HepG2 (cell line): ENCODE measurements around the gene WIPF2. TPM values are rescaled to one million over a fixed set of nuclear protein-coding genes. Genes with fewer than 3 reads are reported as not detected.

Experiments
- BRCA1 ChIP-seq: sonication (generic); formaldehyde crosslinking; IDR thresholded peaks from 2 replicates; pipeline ENCODE4 v1.4.0; 2020; ENCODE audit warnings: missing genetic modification reagents
- LRRFIP1 ChIP-seq: sonication (generic); formaldehyde crosslinking; conservative IDR thresholded peaks from 2 replicates; pipeline ENCODE4 v1.4.0; 2020; ENCODE audit warnings: missing genetic modification reagents
- MIER2 ChIP-seq: IDR thresholded peaks from 2 replicates; pipeline ENCODE4 v1.6.1; 2016; ENCODE audit warnings: missing biosample characterization, missing genetic modification reagents
- SIN3A ChIP-seq: IDR thresholded peaks from 2 replicates; pipeline ENCODE4 v1.6.1; 2011; ENCODE audit warnings: low read depth, mild to moderate bottlenecking, control low read depth, low read length, borderline replicate concordance
- ZFP1 ChIP-seq: IDR thresholded peaks from 2 replicates; pipeline ENCODE4 v1.6.1; 2016
- ZNF318 ChIP-seq: sonication (generic); formaldehyde crosslinking; IDR thresholded peaks from 2 replicates; pipeline ENCODE4 v1.4.0; 2020; ENCODE audit warnings: mild to moderate bottlenecking, missing genetic modification reagents
- ZNF687 ChIP-seq: sonication (generic); formaldehyde crosslinking; IDR thresholded peaks from 2 replicates; pipeline ENCODE4 v1.5.1; 2020; ENCODE audit warnings: mild to moderate bottlenecking, missing genetic modification reagents, moderate library complexity
- ZNF749 ChIP-seq: sonication (generic); formaldehyde crosslinking; IDR thresholded peaks from 2 replicates; pipeline ENCODE4 v1.8.0; 2022; ENCODE audit warnings: mild to moderate bottlenecking, missing genetic modification reagents, moderate library complexity, borderline replicate concordance
- polyA plus RNA-seq, 8 experiments: library from polyadenylated mRNA; depleted of rRNA in 3 of 8; stranded (reverse) in 7 of 8; unstranded in 1 of 8; fragments of >200 nt; fragmentation: Illumina TruSeq in 4 of 8; extraction: Trizol in 4 of 8; gene quantifications; 2 replicates each; pipeline versions ENCODE4 v1.2.1 to v1.2.3, GENCODE V29; 2011 to 2016; ENCODE audit warnings: low read depth in 4 of 8, missing spikeins in 1 of 8, mixed read lengths in 1 of 8; ENCODE audit not compliant: insufficient read depth in 1 of 8
- total RNA-seq, 5 experiments: library from RNA; depleted of rRNA; stranded (reverse); fragments of >200 nt; fragmentation: Illumina TruSeq; extraction: Trizol; gene quantifications; 2 replicates each; pipeline ENCODE4 v1.2.3, GENCODE V29; 2016; ENCODE audit warnings: low read depth in 1 of 5

Gene WIPF2
- total and polyA plus RNA-seq, 2 of the 13 experiments (the other 11 are each of a cell fraction or from before 2014, with no cell fraction given), result 7.2 to 10.8 TPM

- TF ChIP-seq SIN3A (peak; percentile 73; the same call in 1 of the 2 replicates), ZNF318 (CRISPR knock-in tag) (0 out of 2 replicates have a peak, but pooled peaks have one; percentile 49), MIER2 (no peak), ZFP1 (no peak), ZNF687 (CRISPR knock-in tag) (peak; percentile 96), ZNF749 (0 out of 2 replicates have a peak, but pooled peaks have one; percentile 32), LRRFIP1 (CRISPR knock-in tag) (no peak), BRCA1 (CRISPR knock-in tag) (no peak)
These were observed 99.1 kb downstream of the WIPF2 start (continued) for GRCh38 chr17:40317880-40318829.
